Lower leg skin (tissue), 3 donors: Measurements from ENCODE around the gene LIMK2.

Experiments used
- CTCF ChIP-seq, 3 donors: fragments of 450-650 bp; IDR thresholded peaks; one replicate each; pipeline ENCODE4 v1.5.1; 2016; ENCODE audit warnings: antibody characterized with exemption in 3 of 3, mild to moderate bottlenecking in 3 of 3, moderate library complexity in 2 of 3
- POLR2A ChIP-seq, 2 donors: fragments of 450-650 bp; IDR thresholded peaks; one replicate each; pipeline ENCODE4 v1.6.1; 2016 to 2017; ENCODE audit warnings: antibody characterized with exemption in 2 of 2, mild to moderate bottlenecking in 1 of 2, moderate library complexity in 1 of 2

GRCh38 chr22:31170971-31171370, 41.1 kb upstream of the LIMK2 start:
- TF ChIP-seq POLR2A (IDR thresholded peaks at IDR 0.05) (no peak), CTCF (IDR thresholded peaks at IDR 0.05) (no peak)
